Nucleus accumbens (tissue), 56 donors: ENCODE results near the gene NTN3.
"Not testable (repeated sequence)": the region's sequence is repeated elsewhere in the genome, so short reads cannot be mapped to it uniquely, and the experiment has no call there.

ENCODE experiments used
- DNase-seq, 56 donors: peaks; one replicate each; lab custom pipeline; 2025; lab: John Stamatoyannopoulos, UW

Gene NTN3

GRCh38 chr16:2439598-2439997 lies 31.5 kb upstream of the NTN3 start:
- no peak for DNase-seq

DNA sequence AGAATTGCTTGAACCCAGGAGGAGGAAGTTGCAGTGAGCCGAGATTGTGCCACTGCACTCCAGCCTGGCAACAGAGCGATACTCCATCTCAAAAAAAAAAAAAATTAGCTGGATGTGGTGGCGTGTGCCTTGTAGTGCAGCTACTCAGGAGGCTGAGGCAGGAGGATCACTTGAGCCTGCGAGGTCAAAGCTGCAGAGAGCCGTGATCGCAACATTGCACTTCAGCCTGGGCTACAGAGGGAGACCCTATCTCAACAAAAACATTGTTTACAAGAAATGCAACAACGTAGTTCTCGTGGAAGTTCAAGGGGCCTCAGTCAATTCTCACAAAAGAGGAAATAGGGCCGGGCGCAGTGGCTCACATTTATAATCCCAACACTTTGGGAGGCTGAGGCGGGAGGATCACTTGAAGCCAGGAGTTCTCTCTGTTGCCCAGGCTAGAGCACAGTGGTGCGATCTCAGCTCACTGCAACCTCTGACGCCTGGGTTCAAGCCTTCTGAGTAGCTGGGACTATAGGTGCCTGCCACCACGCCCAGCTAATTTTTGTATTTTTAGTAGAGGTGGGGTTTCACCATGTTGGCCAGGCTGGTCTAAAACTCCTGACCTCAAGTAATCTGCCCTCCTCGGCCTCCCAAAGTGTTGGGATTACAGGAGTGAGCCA lies 29.8 kb upstream of the NTN3 start:
- DNase-seq = not testable (repeated sequence)

GRCh38 chr16:2443555-2443954 lies 27.5 kb upstream of the NTN3 start:
- DNase-seq = no peak

DNA sequence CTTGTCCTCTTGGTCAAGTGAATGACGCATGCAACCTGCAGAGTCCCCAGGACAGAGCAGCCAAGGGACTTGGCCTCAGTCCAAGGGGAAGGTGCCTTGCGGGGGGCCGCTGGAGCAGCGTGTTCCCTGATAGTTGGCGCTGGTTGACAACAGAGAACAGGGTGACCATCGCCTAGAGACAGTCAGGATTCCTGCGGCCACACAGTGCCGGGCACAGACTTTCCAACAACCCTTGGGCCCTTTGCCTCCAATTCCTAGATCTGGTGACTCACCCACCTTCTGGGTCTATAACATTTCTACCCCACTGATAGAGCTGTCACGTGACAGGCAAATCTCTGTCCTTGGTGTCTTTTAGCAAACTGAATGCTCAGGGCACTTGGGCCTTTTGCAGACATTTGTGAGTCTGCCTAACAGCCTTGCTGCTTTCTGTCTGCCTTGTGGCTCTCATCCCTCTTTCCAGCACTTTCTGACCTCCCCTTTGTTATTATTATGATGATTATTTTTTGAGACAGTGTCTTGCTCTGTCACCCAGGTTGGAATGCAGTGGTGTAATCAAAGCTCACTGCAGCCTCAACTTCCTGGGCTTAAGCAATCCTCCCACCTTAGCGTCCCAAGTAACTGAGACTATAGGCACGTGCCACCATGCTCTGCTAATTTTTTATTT lies 23.0 kb upstream of the NTN3 start:
- DNase-seq = no peak

- DNase-seq = no peak
These were observed 22.0 kb upstream of the NTN3 start for GRCh38 chr16:2449118-2449517.

DNA sequence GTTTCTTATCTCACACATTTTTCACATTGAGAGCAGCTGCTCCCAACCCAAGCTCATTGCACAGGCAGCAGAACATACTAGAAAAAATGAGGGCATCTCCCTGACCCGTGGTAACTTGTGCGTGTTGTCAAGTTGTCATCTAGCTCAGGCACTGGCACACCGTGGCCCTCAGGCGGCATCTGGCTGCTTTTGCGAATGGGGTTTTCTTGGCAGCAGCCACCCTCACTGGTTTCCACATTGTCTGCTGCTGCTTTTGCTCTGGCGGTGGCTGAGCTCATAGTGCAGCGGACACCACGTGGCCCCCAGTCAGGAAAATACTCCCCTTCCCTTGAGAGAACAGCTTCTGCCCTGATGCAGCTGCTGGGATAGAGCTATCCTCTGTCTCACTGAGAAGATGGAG lies 20.6 kb upstream of the NTN3 start:
- peak in 44 of 56 donors; percentile 26 to 84 (median 62) for DNase-seq

- DNase-seq = no peak
These were observed 20.1 kb upstream of the NTN3 start for GRCh38 chr16:2450975-2451381.

DNA sequence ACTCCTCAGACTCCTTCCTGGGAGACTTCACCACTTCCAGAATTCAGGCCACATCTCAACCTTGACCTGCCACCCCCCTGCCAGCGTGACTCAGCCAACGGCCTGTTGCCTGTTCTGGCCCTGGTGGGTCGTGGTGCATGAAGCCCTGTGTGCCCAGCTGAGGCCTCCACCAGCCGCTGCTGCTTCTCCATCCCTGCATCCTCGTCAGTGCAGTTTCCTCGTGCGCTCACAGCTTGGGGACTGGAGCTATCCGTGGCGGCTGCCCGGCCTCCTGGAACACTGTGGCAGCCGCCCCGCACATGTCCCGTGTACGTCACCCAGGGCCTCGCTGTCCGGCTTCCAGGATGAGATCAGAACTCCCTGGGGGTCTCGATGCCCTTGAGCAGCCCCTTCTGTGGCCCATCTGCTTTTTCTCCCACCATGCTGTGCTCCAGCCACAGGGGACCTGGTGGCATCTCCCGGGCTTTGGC lies 19.2 kb upstream of the NTN3 start:
- no peak for DNase-seq

- no peak for DNase-seq
These were observed 18.4 kb upstream of the NTN3 start for GRCh38 chr16:2452650-2453049.

GRCh38 chr16:2455081-2455845 lies 15.8 kb upstream of the NTN3 start:
- no peak for DNase-seq

GRCh38 chr16:2456551-2457153 lies 14.4 kb upstream of the NTN3 start:
- DNase-seq = no peak

DNA sequence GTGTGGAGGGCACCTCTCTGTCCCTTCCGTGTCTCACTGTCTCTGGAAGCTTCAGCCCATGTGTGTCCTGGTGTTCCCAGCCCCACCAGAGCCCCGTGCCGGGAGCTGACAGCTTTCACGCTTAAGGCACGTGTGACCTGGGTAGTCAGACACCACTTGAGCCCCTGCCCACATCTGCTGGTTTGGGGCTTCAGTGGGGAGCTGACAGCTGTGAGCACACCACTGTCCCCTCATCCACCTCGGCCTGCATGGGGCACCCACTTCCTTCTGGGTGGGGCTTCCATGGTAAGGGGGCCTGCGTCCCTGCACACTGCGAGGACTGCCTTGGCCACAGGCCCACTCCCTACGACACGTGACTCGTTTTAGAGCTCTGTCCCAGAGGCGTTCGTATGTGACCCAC lies 13.8 kb upstream of the NTN3 start:
- no peak for DNase-seq

GRCh38 chr16:2457946-2458345 lies 13.2 kb upstream of the NTN3 start:
- DNase-seq = no peak

GRCh38 chr16:2458887-2459646 lies 12.0 kb upstream of the NTN3 start:
- no peak for DNase-seq

DNA sequence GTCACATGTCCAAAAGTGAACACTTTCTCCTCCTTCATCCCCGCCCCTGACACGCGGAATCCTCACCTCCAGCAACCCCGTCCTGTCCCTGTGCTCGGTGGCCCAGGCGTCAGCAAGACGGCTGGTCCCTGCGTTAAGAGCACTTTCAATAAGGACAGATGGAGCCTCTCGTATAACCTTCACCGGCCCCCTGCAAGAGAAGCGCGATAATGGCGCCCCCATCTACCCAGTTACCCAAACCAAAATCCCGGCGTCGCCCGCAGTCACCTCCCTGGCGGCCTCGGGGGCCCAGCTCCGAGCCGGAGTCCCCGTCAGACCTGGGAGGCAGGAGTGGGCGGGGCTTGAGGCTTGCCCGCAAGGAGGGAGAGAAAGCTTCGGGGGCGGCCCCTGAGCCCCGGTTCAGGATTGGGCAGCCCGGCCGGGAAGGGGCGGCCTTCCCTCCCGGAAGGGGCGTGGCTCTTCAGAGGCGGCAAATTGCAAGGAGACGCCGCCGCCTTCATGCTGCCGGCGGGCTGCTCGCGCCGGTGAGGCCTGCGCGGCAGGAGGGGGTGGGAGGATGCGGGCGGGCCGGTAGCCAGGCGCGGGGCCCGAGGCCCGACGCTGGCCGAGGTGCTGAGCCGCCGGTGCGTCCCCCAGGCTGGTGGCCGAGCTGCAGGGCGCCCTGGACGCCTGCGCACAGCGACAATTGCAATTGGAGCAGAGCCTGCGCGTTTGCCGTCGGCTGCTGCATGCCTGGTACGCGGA lies 11.3 kb upstream of the NTN3 start, which contains the start of gene TEDC2:
Gene TEDC2 (plus strand): TSS at position 463 of the 744 bp plus-strand sequence. CDS start 36 bp downstream, at position 499.
- DNase-seq = peak; percentile 46 to 97 (median 88)

DNA sequence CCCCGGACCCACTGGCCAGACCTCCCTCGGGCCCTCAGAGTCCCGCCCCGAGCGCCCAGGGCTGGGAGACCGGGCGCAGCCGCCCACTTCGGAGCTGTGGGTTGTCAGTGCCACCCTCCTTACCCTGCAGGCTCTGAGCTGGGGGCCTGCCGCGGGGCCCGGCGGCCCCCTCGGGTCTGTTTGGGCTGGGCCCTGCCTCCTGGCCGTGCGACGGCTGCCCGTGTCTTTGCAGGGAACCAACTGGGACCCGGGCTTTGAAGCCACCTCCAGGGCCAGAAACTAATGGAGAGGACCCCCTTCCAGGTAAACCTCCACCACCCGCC lies 10.7 kb upstream of the NTN3 start:
- DNase-seq = no peak

GRCh38 chr16:2460916-2461315 lies 10.2 kb upstream of the NTN3 start:
- DNase-seq = no peak

- DNase-seq = no peak
These were observed 8.8 kb upstream of the NTN3 start for GRCh38 chr16:2462031-2462866.

- DNase-seq = no peak
These were observed 6.8 kb upstream of the NTN3 start for GRCh38 chr16:2464333-2464732.
